Osteoblast (primary cell): Measurements from ENCODE around the gene HEATR3. TPM values are rescaled to one million over a fixed set of nuclear protein-coding genes. Genes with fewer than 3 reads are reported as not detected.
"Not testable (repeated sequence)": the region's sequence is repeated elsewhere in the genome, so short reads cannot be mapped to it uniquely, and the experiment has no call there.

Source experiments
- DNase-seq: peaks from one replicate; pipeline ENCODE4 v3.0.0; 2011; ENCODE audit warnings: low spot score, mixed read lengths; ENCODE audit not compliant: insufficient read length; ENCODE audit errors: missing footprints
- H2AFZ ChIP-seq: 2 replicates; pipeline ENCODE4 v1.6.0; 2011; ENCODE audit warnings: mild to moderate bottlenecking, low read length
- H3K27ac ChIP-seq: 2 replicates; pipeline ENCODE4 v1.5.1; 2011; ENCODE audit warnings: mild to moderate bottlenecking, low read depth, low read length, moderate library complexity
- H3K27me3 ChIP-seq: 2 replicates; pipeline ENCODE4 v1.6.0; 2012; ENCODE audit warnings: mild to moderate bottlenecking, control low read depth, inconsistent platforms, low read length, moderate library complexity; ENCODE audit not compliant: insufficient read depth
- H3K36me3 ChIP-seq: 2 replicates; pipeline ENCODE4 v1.5.1; 2011; ENCODE audit warnings: mild to moderate bottlenecking, low read length, control low read depth, moderate library complexity; ENCODE audit not compliant: insufficient read depth
- H3K4me1 ChIP-seq: 2 replicates; pipeline ENCODE4 v1.5.1; 2011; ENCODE audit warnings: mild to moderate bottlenecking, low read length, control low read depth, moderate library complexity; ENCODE audit not compliant: insufficient read depth
- H3K4me2 ChIP-seq: 2 replicates; pipeline ENCODE4 v1.6.0; 2011; ENCODE audit warnings: mild to moderate bottlenecking, low read length; ENCODE audit not compliant: insufficient read depth
- H3K4me3 ChIP-seq: fragments of 200-600 bp; sonication (generic); 3 replicates; pipeline ENCODE4 v1.5.1; 2012; ENCODE audit warnings: mild to moderate bottlenecking, low read length, inconsistent platforms; ENCODE audit not compliant: insufficient read depth
- H3K79me2 ChIP-seq: 2 replicates; pipeline ENCODE4 v1.6.0; 2012; ENCODE audit warnings: mild to moderate bottlenecking, low read length, control low read depth, inconsistent platforms; ENCODE audit not compliant: insufficient read depth
- H3K9me3 ChIP-seq: 2 replicates; pipeline ENCODE4 v1.5.1; 2011; ENCODE audit warnings: low read depth, low read length, control low read depth
- H4K20me1 ChIP-seq: 2 replicates; pipeline ENCODE4 v1.6.0; 2012; ENCODE audit warnings: mild to moderate bottlenecking, low read length, control low read depth; ENCODE audit not compliant: insufficient read depth
- total RNA-seq: library from RNA; depleted of rRNA; stranded (reverse); fragments of >200 nt; gene quantifications from 2 replicates; pipeline ENCODE4 v1.2.3, GENCODE V29; 2012
- TF ChIP-seq, protein P1 (sequence below): IDR thresholded peaks from 2 replicates; pipeline ENCODE4 v1.5.1; 2011; ENCODE audit warnings: mild to moderate bottlenecking, low read depth, low read length, moderate library complexity; ENCODE audit errors: extremely low read depth

HEATR3 gene
- total RNA-seq, 1 donor, result 19.5 TPM

DNA sequence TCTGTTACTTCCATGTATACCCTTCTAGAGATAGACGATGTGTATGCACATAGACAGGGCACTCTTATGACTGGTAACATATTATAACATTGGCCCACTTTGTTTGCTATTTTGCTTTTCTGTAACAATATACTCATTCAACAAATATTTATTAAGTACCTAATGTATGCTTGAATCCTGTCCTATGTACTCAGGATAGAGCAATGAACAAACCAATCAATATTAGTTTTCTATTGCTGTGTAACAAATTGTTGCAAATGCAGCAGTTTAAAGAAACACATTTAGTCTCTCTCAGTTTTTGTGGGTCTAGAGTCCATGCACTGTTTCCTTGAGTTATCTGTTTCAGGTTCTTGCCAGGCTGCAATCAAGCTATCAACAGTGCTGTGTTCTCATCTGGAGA, 57.6 kb downstream of the HEATR3 start:
- Histone ChIP-seq H3K27me3 (peaks cover 4% of the 10 kb centered on the region), H3K4me3 (no peak overlapping the region), H2AFZ (no peak overlapping the region), H3K9me3 (no peaks in the 10 kb centered on the region), H3K4me1 (no peaks in the 10 kb centered on the region), H3K79me2 (no peaks in the 10 kb centered on the region), H4K20me1 (no peaks in the 10 kb centered on the region), H3K27ac (no peak overlapping the region), H3K36me3 (no peaks in the 10 kb centered on the region), H3K4me2 (no peak overlapping the region)
- TF ChIP-seq, protein P1, sequence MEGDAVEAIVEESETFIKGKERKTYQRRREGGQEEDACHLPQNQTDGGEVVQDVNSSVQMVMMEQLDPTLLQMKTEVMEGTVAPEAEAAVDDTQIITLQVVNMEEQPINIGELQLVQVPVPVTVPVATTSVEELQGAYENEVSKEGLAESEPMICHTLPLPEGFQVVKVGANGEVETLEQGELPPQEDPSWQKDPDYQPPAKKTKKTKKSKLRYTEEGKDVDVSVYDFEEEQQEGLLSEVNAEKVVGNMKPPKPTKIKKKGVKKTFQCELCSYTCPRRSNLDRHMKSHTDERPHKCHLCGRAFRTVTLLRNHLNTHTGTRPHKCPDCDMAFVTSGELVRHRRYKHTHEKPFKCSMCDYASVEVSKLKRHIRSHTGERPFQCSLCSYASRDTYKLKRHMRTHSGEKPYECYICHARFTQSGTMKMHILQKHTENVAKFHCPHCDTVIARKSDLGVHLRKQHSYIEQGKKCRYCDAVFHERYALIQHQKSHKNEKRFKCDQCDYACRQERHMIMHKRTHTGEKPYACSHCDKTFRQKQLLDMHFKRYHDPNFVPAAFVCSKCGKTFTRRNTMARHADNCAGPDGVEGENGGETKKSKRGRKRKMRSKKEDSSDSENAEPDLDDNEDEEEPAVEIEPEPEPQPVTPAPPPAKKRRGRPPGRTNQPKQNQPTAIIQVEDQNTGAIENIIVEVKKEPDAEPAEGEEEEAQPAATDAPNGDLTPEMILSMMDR, result no peak
- DNase-seq, result no peak

DNA sequence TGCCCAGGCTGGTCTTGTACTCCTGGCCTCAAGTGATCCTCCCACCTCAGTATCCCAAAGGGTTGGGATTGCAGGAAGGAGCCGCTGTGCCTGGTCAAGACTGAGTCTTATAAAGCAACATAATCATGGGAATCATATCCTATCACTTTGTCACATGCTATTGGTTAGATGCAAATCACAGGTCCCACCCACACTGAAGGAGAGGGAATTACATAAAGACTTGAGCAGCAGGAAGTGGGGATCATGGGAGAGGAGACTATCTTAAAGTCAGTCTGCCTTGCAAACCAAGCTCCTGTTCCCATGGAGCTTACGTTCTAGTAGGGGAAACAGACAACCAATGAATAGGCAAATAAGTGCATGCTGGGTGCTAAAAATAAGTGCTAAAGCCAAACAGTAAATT, 59.0 kb downstream of the HEATR3 start:
- H2AFZ ChIP-seq, result no peak overlapping the region
- no peaks in the 10 kb centered on the region for H4K20me1 ChIP-seq
- H3K79me2 ChIP-seq, result no peaks in the 10 kb centered on the region
- H3K36me3 ChIP-seq, result no peaks in the 10 kb centered on the region
- no peak overlapping the region for H3K27ac ChIP-seq
- no peaks in the 10 kb centered on the region for H3K9me3 ChIP-seq
- no peak for DNase-seq
- no peaks in the 10 kb centered on the region for H3K4me1 ChIP-seq
- no peak overlapping the region for H3K4me2 ChIP-seq
- no peak overlapping the region for H3K4me3 ChIP-seq
- TF ChIP-seq, protein P1, result no peak
- peaks cover 4% of the 10 kb centered on the region for H3K27me3 ChIP-seq

DNA sequence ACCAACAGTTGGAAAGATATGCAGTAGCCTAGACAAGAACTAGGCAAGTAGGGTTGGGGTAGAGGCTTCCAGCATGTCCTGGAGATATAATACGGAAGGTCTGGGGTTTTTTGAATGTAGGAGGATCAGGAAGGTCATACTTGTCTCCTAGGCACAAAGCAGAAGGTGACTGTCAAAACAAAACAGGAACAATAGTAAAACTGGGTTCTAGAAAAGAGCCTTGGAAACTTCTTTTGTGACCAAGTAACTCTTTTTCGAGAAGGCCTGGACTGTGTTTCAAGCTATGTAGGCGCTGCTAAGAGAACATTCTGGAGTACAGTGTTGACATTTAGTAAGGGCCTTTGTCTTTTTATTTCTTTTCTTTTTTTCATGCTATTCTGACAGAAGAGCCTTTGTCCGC, 60.4 kb downstream of the HEATR3 start:
- H3K27me3 ChIP-seq, result no peaks in the 10 kb centered on the region
- no peaks in the 10 kb centered on the region for H3K4me1 ChIP-seq
- no peak overlapping the region for H3K27ac ChIP-seq

DNA sequence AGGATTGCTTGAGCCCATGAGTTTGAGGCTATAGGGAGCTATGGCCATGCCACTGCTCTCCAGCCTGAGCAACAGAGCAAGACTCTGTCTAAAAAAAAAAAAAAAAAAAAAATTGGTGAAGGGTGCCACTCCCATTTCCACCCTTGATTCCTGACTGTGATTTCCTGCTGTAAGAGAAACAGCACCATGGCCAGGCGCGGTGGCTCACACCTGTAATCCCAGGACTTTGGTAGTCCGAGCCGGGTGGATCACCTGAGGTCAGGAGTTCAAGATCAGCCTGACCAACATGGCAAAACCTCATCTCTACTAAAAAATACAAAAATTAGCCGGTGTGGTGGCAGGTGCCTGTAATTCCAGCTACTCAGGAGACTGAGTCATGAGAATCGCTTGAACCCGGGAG, 66.8 kb downstream of the HEATR3 start:
- not testable (repeated sequence) for H3K79me2 ChIP-seq, H3K9me3 ChIP-seq, DNase-seq, H3K4me1 ChIP-seq, H3K4me3 ChIP-seq, H3K27me3 ChIP-seq, H4K20me1 ChIP-seq, H3K36me3 ChIP-seq, H3K27ac ChIP-seq, H3K4me2 ChIP-seq, H2AFZ ChIP-seq

More for the DNA sequence above, 60.4 kb downstream of the HEATR3 start:
- Histone ChIP-seq H3K4me3 (no peak overlapping the region), H4K20me1 (no peaks in the 10 kb centered on the region), H3K79me2 (no peaks in the 10 kb centered on the region), H3K36me3 (no peaks in the 10 kb centered on the region), H2AFZ (no peak overlapping the region), H3K4me2 (no peak overlapping the region), H3K9me3 (no peaks in the 10 kb centered on the region)
- TF ChIP-seq, protein P1, result no peak
- DNase-seq, result no peak
